HG02759 (cell line): ENCODE measurements around the gene MRPS7.
A peak's percentile ranks its signal among the peaks of the same experiment; 100 is the strongest.

Experiments
- ATAC-seq: cut with Tn5 transposase; IDR thresholded peaks from one replicate; pipeline ENCODE4 v1.9.1; 2021; ENCODE audit warnings: mild to moderate bottlenecking, moderate library complexity; ENCODE audit not compliant: unreplicated experiment

Gene MRPS7

GRCh38 chr17:75261336-75262111 lies at the start of gene MRPS7, which contains the start of gene GGA3:
Gene MRPS7, plus strand, starts transcription at chr17:75261879. Its CDS starts 22 bp downstream, at chr17:75261901.
Gene GGA3, minus strand, starts transcription at chr17:75261606. Its CDS starts 19 bp downstream, at chr17:75261587.
- ATAC-seq = peak; percentile 90

GRCh38 chr17:75218131-75218530 lies 43.5 kb upstream of the MRPS7 start:
- ATAC-seq = no peak

GRCh38 chr17:75219815-75220214 lies 41.9 kb upstream of the MRPS7 start:
- ATAC-seq = no peak

GRCh38 chr17:75225016-75225415 lies 36.7 kb upstream of the MRPS7 start:
- no peak for ATAC-seq

- no peak for ATAC-seq
Measured at GRCh38 chr17:75227729-75228128, 34.0 kb upstream of the MRPS7 start.

GRCh38 chr17:75228305-75228704 lies 33.4 kb upstream of the MRPS7 start:
- no peak for ATAC-seq

GRCh38 chr17:75228847-75229246 lies 32.8 kb upstream of the MRPS7 start:
- no peak for ATAC-seq

GRCh38 chr17:75231071-75231470 lies 30.6 kb upstream of the MRPS7 start:
- no peak for ATAC-seq

GRCh38 chr17:75231741-75232464 lies 29.8 kb upstream of the MRPS7 start:
- no peak for ATAC-seq

GRCh38 chr17:75232786-75233185 lies 28.9 kb upstream of the MRPS7 start:
- ATAC-seq = no peak

- ATAC-seq = no peak
Measured at GRCh38 chr17:75237100-75238014, 24.3 kb upstream of the MRPS7 start.

- ATAC-seq = no peak
Measured at GRCh38 chr17:75238020-75238580, 23.6 kb upstream of the MRPS7 start.

GRCh38 chr17:75238684-75239191 lies 22.9 kb upstream of the MRPS7 start:
- no peak for ATAC-seq

GRCh38 chr17:75239214-75239613 lies 22.5 kb upstream of the MRPS7 start:
- ATAC-seq = no peak

- no peak for ATAC-seq
Measured at GRCh38 chr17:75239778-75240393, 21.8 kb upstream of the MRPS7 start.

GRCh38 chr17:75240394-75241142 lies 21.1 kb upstream of the MRPS7 start:
- ATAC-seq = no peak

GRCh38 chr17:75241143-75241430 lies 20.6 kb upstream of the MRPS7 start:
- ATAC-seq = no peak

GRCh38 chr17:75241502-75241901 lies 20.2 kb upstream of the MRPS7 start:
- ATAC-seq = no peak

- ATAC-seq = no peak
Measured at GRCh38 chr17:75241996-75242460, 19.7 kb upstream of the MRPS7 start.
